Bladder microvascular endothelial cell (primary cell): ENCODE measurements around the gene PRKAR2B. TPM values are rescaled to one million over a fixed set of nuclear protein-coding genes. Genes with fewer than 3 reads are reported as not detected.

Experiments used
- total RNA-seq: library from RNA; depleted of rRNA; stranded (reverse); fragments of >200 nt; gene quantifications from 2 replicates; pipeline ENCODE4 v1.2.3, GENCODE V29; 2014

The PRKAR2B gene
- 17.7 and 37.6 TPM in 2 replicates for total RNA-seq

DNA sequence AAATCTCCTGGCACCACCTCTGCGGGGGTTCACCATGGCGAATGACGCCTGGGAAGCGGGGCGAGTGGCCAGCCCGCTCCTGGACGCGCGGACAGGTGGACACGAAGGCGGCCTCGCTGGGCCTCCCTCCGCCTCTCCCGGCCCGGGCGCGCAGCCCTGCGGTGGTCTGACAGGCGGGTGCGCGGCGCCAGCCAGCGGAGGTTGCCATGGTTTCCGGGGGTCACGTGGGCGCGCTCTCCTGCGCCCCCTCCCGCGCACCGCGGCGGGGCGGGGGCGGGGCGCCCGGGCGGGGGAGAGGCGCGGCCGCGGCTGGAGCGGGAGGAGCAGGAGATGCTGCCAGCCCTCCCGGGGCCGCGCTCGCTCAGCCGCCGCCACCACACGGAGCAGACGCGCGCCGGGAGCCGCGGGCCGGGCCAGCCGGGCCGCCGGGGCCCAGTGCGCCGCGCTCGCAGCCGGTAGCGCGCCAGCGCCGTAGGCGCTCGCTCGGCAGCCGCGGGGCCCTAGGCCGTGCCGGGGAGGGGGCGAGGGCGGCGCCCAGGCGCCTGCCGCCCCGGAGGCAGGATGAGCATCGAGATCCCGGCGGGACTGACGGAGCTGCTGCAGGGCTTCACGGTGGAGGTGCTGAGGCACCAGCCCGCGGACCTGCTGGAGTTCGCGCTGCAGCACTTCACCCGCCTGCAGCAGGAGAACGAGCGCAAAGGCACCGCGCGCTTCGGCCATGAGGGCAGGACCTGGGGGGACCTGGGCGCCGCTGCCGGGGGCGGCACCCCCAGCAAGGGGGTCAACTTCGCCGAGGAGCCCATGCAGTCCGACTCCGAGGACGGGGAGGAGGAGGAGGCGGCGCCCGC is at the start of gene PRKAR2B:
Gene PRKAR2B (plus strand): TSS at position 359 of the 848 bp plus-strand sequence. CDS start 203 bp downstream, at position 562.

DNA sequence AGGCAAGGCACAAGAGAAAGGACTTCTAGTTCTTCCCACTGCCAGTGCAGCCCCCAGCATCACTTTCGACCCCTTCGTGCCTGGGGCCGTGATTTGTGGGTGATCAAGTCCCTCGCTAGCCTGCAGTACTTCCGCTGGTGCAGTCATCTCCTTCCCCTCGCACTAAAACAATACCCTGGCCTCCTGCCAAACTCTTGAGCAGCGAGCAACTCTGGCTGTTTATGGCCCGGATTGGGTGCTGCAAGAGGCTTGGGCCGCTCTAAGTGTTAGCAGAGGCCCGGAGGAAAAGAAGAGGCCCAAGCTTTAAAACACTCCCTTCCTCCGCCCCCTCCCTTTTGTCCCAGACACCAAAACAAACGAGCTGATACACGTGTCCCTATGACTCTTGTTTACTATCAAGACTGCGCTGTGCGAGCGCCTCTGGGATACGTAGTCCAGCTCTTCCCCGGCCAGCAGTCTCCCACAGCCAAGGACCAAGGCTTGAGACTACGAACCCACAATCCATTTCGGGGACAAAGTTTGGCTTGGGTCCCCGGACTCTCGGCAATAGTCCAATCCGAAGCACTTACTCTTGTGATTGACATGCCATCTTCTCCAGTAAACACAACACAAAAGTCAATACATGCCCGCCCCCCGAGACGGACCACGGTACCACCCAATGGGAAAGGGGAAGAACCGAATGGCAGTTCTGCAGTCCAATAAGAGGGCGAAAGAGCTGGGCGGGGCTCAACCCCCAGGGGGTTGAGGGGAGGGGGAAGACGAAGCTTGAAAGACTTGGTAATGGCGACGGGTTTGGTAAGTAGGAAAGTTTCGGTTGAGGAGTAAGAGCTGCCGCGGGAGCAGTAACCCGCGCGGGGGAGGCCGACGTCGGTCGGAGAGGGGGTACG is 124.0 kb downstream of the PRKAR2B start, which contains the start of gene HBP1:
Gene HBP1 (plus strand): TSS at position 771 of the 887 bp plus-strand sequence. CDS start 10,891 bp downstream, outside the sequence.

Other genes starting within 250 kb of the PRKAR2B start
- gene PIK3CG, start 179.4 kb upstream of the PRKAR2B start, total RNA-seq: 2.5 and 5.3 TPM in 2 replicates
- 110 and 157 TPM in 2 replicates for gene HBP1, start 124.3 kb downstream of the PRKAR2B start, total RNA-seq